ENCODE measurements around the gene ADCK1.
"Not testable (repeated sequence)": the region's sequence is repeated elsewhere in the genome, so short reads cannot be mapped to it uniquely, and the experiment has no call there.

DNA sequence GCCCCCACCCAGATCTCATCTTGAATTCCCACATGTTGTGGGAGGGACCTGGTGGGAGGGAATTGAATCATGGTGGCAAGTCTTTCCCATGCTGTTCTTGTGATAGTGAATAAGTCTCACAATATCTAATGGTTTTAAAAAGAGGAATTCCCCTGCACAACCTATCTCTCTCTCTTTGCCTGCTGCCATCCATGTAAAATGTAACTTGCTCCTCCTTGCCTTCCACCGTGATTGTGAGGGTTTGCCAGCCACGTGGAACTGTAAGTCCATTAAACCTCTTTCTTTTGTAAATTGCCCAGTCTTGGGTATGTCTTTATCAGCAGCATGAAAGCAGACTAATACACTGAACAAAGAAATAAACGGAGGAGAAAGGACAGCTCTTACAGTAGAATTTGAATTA, 159.8 kb downstream of the ADCK1 start:
- not testable (repeated sequence) for TF ChIP-seq ELF4, ZNF384 (IDR thresholded peaks at IDR 0.05)

Measured in HEK293T (cell line).